GM23248 (cell line): ENCODE measurements around the gene DESI1.

Source experiments
- EZH2 ChIP-seq: fragments of 200-600 bp; sonication (generic); IDR thresholded peaks from 2 replicates; pipeline ENCODE4 v1.6.1; 2018; ENCODE audit warnings: antibody characterized with exemption, mild to moderate bottlenecking; ENCODE audit not compliant: insufficient read depth, poor library complexity, severe bottlenecking
- EZH2phosphoT487 ChIP-seq: fragments of 200-600 bp; sonication (generic); IDR thresholded peaks from 2 replicates; pipeline ENCODE4 v1.6.1; 2018; ENCODE audit warnings: antibody characterized with exemption, moderate library complexity, mild to moderate bottlenecking, low read depth; ENCODE audit not compliant: insufficient read depth

GRCh38 chr22:41550952-41551491, 69.8 kb downstream of the DESI1 start:
- TF ChIP-seq EZH2phosphoT487 (no peak), EZH2 (no peak)
